DMS79 treated with DMSO at 0.1 percent for 48 hours (cell line): Measurements from ENCODE around the gene KCTD1.

Experiments used
- DNase-seq: peaks from one replicate; lab custom pipeline; 2025; lab: John Stamatoyannopoulos, UW

KCTD1 gene

DNA sequence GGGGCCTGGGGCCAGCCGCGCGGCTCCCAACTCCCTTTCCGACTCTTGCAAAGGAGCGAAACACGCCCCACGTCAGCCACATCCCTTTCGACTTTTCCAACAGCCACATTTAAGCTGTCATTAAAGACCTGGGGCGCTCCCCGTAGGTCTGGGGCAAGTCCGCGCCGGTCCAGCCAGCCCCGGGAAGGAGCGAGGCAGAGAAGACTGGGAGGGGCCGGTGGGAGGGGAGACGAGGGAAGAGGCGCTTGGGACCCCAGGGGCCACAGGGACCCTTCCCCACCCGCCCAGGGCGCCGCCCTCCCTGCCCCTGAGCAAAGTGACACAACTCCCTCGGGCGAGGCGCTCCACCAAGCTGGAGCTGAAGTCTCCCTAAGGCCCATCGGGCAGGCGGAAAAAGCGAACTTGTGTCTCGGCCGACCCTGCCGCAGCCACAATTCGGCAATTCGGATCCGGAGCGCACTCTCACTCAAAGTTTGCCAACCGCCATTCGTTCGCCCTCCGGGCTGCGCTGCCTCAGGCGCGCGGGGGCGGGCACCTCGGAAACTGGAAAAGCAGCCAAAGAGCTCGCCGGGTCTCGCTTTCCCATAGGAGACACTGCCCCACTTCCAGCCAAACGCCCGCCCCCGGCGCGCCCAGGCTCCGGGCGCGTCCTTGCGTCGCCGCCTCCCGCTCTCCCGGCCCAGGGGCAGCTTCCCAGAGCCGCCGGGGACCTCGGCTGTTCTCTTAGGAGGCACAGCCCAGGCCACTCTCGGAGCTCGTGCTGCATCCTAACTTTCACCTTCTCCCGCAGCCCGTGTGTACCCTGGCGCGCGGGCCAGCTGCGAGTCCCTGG, 1.1 kb upstream of the KCTD1 start:
- peak; percentile 26 for DNase-seq

DNA sequence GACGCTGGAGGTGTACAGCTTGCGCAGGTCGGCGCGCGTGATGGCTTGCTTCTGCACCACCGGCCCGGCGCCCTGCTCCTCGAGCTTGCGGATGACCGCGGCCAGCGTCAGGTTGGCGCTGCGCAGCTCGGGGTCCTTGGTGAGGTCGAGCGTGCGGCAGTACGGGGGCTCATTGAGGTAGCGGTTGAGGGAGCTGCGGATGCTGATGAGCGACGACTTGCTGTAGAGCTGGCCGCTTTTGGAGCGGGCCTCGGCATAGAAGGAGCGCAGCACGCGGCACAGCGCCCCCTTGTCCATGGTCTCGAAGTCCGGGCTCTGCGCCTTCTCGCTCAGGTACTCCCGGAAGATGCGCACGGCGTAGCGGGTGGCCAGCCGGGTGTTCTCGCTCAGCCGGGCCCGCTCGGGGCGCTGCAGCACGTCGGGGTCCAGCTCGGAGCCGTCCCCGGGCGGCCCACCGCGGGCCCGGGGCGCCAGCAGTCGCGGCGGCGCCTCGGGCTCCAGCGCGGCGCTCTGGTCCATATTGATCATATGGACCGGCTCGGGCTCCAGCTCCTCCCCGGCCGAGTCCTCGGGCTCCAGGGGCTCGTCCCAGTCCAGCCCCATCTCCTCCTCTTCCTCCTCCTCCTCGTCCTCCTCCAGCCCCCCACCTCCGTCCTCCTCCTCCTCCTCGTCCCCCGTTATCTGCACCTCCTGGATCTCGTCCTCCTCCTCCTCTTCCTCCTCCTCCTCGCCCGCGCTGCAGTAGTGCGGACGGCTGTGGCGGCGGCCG, 523 bp downstream of the KCTD1 start:
- peak; percentile 44 for DNase-seq

DNA sequence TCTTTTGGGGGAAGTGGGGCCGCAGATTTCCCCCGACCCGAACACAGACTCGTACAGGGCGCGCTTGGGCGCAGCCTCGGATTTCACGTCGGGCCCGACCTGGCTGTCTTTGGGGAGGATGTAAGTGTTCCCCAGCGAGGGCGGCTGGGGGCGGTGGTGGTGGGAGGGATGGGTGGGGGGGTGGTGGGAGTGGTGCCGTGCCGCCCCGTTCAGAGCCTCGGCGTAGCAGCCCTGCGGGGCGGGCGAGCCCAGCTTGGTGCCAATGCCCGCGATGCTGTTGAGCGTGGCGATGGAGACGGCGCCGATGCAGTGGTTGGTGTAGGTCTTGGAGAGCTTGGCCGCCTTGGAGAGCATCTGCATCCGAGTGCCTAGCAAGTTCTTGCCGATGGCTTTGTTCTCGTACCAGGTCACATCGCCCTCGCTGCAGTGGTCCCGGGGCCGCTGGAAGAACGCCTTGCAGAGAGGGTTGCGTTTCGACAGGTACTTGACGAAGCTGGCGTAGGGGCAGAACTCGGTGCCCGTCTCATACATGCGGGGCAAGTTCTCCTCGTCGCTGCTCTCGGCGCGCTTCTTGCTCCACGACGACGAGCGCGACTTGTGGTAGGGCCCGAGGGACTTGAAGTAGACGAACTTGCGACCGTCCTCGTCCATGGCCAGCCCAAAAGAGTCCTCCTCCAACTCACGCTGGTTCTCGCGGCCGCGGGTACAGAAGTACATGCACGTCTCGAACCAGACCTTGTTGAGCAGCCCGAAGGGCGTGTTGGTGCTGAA, 1.3 kb downstream of the KCTD1 start:
- no peak for DNase-seq

DNA sequence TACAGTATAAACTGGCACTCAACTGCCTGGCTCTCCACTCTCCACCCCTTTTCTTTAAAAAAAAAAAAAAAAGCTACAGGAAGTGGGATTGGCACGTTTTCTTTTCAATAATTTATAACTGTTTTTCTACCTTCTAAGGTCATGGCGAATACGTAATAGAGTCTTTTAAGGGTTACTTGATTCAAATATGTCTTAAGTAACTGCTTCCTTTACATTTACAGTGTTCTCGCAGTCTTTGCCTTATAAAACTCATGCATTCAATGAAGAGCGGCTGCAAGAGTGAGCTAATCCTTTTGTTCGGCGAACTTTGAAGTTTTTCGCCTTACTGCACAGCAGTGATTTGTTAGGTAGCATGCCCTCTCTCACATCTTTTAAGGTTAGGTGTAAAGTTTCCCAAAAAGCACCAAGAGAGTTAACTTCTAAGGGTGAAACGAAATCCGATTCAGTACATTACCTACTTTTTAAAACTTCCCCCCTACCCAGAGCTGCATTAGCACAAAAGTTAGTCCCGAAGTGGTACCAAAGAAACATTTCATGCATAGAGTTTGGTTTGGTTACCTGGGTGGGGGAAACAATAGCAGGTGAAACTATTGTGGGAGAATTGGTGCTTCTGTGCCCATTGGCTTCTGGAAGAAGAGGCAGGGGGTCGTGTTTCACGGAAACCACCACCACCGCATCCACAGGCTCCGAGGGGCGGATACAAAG, 2.0 kb downstream of the KCTD1 start:
- no peak for DNase-seq

DNA sequence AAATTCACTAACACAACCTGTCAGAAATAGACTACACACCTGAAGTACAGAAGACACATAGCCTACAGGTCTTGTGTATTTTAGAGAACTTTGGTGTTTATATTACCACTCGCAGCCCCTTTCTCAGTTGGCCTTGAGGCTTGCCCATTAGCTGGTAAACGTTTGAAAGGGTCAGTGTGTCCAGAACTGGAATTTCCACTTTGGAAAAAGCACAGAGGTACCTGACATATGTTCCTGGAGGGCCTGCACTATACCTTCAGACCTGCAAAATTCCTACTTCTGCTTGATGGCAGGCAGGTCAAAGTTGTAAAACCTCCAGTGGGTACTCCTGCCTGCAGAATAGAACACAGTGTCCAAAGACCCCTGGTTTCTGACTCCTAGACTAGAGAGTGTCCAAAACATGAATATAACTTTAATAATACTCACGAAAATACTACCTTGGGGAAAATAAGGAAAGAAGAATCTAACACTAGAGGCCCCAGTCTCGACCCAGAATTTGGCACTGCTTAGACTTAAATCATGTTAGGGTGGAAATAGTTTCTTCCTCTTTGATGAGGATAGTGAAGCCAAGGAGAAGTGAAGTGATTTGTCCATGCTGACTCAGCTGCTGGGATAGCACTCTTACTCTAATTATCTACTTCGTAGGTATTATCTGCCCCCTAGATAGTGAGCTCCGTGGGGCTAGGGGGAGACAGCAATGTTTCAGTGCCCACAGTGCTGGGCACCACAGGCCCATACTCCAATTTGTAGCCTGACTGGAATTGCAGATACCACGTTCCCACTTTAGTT, 2.8 kb downstream of the KCTD1 start:
- no peak for DNase-seq

DNA sequence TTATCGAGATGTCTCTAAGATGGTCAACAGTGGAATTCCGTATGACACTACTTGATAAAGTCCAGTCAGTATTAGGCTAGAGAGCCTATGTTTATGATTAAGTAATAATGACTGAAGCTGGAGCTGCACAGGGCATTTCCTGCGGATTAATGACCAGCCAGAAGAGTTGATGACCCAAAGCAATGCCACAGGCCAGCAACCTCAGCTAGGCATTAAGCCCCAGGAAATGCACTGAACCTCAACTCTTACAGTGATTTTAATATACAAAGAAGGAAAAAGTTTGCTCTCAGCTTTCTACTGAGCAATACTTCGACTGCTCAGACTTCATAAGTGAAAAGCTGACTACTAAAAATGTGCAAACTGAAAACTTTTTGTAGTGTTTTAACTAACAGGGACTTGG, 3.9 kb downstream of the KCTD1 start:
- DNase-seq = no peak

DNA sequence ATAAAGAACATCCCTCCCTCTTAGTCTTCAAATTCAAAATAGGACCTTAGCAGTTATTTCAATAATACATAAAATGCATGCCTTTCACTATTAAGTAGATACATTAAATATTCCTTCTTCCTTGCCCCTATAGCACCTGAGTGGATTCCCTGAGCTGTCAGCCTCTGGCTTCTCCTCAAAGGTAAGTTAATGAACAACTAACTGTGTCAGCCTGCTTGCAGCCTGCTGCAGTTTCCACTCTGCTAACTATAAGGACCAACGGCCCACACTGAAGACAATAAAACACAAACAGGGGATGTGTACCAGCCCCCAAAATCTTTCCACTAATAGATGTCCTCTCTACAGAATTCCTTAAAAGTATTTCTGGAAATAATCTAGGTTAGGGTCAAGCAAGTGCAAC, 5.0 kb downstream of the KCTD1 start:
- DNase-seq = no peak

DNA sequence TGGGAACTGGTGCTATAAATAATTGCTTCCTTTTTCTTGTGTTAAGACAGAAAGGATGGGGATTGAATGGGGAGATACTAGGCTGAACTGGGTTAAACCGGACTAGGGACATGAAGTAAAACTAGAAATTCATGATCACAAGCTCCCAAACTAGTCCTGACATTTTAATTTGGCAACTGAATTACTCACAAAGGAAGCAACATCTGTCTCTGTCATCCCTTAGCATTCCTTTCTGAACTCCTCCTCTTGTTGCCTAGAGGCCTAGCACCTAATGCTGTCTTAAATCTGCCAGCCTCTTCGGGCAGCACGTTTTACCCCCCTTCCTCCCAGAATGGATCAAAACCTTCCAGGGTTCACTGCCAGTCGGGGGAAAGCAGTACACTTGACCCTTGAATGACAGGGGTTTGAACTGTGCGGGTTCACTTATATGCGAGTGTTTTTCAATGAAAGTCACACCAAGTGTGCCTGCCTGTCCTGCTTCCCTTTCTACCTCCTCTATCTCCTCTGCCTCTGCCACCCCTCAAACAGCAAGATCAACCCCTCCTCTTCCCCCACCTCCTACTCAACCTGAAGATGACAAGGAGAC, 8.2 kb downstream of the KCTD1 start:
- no peak for DNase-seq

DNA sequence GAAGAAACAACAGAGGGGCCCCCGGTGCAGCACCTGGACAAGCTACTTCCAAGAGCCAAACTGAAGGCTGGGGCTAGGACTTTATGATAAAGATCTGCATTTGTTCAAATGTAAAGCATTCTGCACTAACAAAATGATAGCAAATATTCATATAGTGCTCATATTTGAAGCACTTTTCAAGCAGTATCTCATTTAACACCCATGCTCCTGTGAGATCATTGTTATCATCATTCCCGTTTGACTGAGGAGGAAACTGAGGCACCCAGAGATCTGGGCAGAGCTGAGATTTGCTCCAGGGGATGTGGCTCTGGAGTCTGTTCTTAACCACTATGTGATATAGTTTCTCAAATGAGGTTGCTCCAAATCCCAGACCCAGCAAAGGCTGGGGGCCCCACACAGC, 9.8 kb downstream of the KCTD1 start:
- no peak for DNase-seq

DNA sequence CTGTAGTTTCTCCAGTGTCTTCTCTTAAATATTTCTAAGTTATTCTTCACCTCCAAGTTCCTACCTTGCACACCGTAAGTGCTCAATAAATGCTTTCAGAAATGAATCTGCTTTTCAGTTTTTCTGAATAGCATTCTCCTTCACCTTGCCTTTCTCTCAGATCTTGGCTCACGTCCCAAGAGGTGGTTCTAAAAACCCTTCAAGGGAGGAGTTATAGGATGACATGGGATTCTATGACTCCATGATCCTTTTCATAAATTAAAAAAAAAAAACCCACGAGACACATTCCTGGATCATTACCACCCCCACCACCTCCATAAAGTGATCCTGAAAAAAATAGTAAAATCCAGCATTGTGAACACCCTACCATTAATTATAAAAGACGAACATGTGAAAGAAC, 11.7 kb downstream of the KCTD1 start:
- no peak for DNase-seq

DNA sequence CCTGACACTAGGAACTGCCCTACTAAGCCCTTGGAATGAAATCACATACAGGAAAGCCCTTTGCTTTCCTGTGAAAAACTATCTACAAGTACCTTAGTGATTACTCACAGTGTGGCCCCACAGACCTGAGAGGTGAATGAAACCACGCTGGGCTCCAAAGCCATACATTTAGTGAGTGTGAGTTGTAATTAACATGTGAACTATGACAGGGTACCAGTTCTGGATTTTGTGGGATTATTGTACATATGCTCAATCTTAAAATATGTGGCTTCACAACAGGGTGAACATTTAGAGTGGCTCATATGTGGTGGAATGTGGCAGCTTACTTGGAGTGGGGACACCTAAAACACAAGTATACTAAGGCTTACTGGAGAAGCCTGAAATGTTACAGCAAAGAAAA, 12.3 kb downstream of the KCTD1 start:
- no peak for DNase-seq

DNA sequence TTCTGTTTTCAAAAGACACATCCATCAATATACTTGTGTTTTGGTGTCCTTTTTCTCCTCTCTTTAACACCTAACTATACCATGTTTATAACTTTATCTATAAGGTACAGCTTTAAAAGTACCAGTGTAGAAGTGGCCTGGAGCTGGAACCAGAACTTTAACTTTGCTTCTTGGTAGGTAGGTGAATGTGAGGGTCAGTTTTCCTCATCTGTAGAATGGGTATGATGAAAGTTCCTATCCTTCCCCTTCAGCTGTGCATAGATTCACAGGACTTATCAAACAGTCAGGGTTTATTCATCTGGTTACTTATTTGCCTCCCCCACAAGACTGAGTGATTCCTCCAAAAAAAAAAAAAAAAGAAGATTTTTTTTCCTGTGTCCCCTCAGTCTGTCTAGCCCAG, 12.7 kb downstream of the KCTD1 start:
- DNase-seq = no peak

DNA sequence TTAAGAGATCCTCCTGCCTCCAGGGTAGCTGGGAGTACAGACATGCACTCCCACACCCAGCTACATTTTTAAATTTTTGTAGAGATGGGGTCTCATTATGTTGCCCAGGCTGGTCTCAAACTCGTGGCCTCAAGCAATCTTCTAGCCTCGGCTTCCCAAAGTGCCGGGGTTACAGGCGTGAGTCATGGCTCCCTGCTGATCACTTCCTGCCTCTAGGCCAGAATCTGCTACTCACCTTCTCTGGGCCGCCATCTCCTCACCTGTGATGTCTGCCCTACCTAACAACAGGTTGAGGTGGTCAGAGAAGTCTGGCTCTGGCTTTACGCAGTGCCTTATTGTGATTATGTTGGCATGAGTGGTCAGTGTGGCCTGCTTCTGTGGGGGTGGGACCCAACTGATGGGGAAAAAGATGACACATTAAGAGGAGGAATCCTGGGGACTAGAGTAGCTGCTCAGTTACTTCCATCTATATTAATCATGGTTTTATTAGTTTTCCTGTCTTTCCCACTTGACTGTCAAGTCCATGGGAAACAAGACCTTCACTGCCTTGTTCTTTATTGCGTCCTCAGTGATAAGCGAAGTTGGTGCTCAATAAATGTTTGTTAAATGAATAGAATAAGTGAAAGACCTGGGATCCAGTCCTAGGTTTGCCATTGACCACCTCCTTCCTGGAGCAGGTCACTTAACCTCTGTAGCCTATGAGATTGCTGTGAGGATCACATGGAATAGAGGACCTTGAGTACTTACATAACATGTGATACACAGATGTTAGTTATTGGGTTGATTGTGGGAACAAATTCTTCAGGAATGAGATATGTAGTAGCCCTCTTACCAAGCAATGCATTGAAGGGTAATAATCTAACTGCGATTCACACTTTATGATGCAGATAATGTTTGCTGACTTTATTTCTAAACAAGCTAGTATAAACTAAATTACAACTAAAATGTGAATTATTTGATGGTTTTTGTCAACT, 15.7 kb downstream of the KCTD1 start:
- DNase-seq = no peak

DNA sequence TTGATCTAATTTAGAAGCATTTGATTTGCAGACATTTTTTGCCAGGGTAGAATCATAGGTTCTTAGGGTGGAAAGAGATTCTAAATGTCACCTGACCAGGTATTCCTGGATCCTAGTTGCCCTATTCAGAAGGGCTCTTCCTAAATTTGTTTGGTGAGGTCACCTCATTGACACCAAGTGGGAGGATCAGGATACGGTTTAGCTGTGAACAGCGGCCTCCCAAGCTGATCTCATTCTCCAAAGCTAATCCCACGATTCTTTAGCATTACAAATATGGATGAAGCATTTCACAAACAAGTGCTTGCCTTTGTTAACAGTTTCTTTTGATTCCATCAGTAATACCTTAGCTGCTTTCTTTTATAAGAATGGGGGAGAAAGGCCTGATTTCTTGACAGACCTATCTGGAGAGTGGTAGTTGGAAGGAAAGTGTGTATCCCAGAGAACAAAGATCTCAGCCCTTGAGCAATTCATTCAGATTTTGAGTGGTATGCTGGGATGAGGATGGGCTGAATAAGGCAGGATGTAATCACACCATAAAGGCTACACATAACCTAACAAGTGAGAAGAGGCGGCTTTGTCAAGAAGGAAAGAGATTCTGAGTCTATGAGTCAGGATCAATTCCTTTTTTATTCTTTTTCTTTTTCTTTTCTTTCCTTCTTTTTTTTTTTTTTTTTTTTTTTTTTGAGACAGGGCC, 16.6 kb downstream of the KCTD1 start:
- no peak for DNase-seq

DNA sequence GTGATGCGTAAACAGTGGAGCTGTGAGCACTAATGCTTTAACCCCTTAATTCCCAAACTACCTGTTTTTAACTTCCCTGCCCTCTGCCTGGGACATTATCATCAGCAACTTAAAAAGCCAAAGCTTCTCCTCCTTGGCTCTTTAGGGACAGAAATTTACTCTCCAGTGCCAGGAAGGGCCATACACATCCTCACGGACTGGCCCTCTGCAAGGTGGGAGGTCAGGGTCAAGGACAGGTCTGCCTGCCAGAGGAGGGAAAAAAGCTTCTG, 21.5 kb downstream of the KCTD1 start:
- no peak for DNase-seq

DNA sequence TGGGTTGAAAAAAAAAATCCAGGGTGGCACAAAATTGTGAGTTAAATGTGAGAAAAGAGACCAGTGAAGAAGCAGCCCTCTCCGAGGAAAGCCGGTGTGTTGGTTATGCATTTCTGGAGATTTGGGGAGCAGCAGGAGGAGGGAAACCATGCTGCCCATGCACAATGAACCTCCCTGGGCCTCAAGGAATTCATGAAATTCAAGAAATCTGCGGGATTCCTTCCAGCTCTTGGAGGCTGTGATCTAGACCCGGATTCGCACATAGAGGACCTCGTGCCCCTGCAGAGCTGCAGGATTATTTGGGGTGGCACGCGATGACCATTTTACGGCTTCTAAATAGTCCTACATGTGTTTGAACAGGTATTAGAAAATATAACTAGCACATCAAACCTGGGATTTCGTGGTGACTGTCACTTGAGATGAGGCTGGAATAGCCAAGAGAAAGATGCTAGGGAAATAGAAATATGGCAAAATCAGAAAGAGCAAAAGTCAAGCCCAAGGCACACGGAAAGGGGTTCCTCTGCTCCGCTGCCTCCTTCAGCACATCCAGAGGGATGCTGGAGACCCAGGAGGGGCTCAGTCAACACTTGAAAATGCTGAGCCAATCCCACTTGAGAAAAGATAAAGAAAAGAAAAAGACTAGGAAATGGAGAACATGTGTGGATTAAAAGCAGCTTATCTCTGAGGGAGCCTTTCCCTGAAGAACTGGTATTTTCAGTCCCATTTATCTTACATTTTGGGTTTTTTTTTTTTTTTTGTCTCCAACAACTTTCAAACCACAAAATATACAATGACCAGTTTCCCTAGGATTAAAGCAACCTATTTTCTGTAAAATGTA, 22.0 kb downstream of the KCTD1 start:
- DNase-seq = no peak

DNA sequence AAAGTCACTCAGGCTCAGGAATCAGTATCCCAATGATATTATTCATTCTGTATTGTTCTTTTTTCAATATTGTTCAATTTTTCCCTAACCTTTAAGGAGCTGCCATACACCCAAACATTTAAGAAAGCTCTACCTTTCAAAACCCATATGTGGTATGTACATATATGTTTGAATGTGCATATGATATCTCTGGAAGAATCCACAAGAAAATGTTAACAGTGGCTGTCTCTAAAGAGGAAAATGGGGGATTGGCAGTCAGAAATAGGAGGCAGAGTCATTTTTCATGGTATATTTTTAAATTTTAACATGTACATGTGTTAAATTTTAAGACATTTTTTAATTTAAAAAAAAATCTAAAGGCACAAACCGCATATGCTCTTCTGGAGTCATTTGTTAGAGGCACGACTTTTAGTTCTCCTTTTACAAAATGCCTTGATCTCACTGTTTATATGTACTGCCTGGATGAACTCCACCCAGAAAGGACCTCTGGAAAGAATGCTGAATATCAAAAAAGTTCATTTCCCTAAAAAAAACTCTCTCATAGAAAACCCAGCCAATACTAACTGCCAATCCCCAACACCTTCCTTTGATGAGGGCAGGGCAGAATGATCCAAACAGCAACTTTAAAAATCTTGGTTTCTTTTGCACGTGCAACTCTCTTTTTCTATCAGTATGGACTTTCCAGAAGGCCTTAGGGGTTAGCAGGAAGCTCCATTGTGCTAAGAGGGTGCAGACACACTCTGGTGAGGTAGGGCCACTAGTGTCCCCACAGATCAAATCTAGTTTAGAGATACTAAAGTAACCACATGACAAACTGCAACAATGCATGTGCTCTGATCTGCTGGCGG, 23.6 kb downstream of the KCTD1 start:
- no peak for DNase-seq

DNA sequence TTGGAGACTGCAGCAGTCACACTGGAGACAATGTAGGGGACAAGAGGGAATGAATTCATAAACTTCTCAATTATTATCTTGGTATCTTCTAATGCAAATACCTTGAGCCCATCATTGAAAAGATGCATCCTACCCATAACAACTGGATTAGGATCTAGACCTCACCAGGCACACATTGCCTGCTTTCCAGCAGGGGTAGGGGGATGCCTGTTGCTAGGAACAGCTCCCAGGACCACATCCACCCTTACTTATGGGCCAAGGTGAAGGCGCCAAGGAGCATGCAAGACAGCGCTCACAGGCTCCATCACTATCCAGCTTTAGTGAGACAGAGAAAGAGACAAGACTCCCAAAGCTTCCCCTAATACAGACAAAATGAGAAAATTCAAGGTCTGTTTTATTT, 24.4 kb downstream of the KCTD1 start:
- no peak for DNase-seq
